RWPE1 (cell line): ENCODE data around the gene HOXD8.

ENCODE experiments used
- CTCF ChIA-PET: fragments of 350-600 bp; sonication (Branson Sonifier 250); formaldehyde crosslinking; extraction: SDS; loops from one replicate; lab custom pipeline; 2021; lab: Yijun Ruan, JAX
- POLR2A ChIA-PET: fragments of 400-600 bp; formaldehyde crosslinking; extraction: SDS; loops from one replicate; lab custom pipeline; 2020; ENCODE audit warnings: antibody characterized with exemption; ENCODE audit not compliant: low non-redundant PET; lab: Yijun Ruan, JAX
- DNase-seq: peaks from one replicate; pipeline ENCODE4 v3.0.0; 2012; ENCODE audit warnings: low spot score
- H3K27ac ChIP-seq: fragments of 450-650 bp; 2 replicates; pipeline ENCODE4 v1.5.1; 2017
- CTCF ChIP-seq: fragments of 450-650 bp; conservative IDR thresholded peaks from 2 replicates; pipeline ENCODE4 v1.5.1; 2017; ENCODE audit warnings: low read depth, mild to moderate bottlenecking

Gene HOXD8

GRCh38 chr2:176137906-176138305 lies 8.4 kb downstream of the HOXD8 start:
- ChIA-PET POLR2A (no interaction called here), CTCF (interaction anchor here (1.5 kb wide), 1 partner anchor 514 kb away, joined by 9 read pairs; no protein-coding TSS in a partner anchor)
- no peak for TF ChIP-seq CTCF
- H3K27ac ChIP-seq = no peak overlapping the region
- no peak for DNase-seq

- POLR2A ChIA-PET = no interaction called here
- no peak overlapping the region for H3K27ac ChIP-seq
- no peak for TF ChIP-seq CTCF
- no peak for DNase-seq
- CTCF ChIA-PET = interaction anchor here (0.7 kb wide), 1 partner anchor 9 kb away, joined by 5 read pairs; no protein-coding TSS in a partner anchor
Measured at GRCh38 chr2:176138526-176138922, 9.0 kb downstream of the HOXD8 start.

GRCh38 chr2:176138923-176139660 lies 9.6 kb downstream of the HOXD8 start:
- no peak overlapping the region for H3K27ac ChIP-seq
- no peak for DNase-seq
- CTCF ChIA-PET = interaction anchor here (0.6 to 2.9 kb wide), 5 partner anchors 9 to 675 kb away, joined by 3 to 20 read pairs (median 3); no protein-coding TSS in a partner anchor
- no peak for TF ChIP-seq CTCF
- POLR2A ChIA-PET = interaction anchor here (1.3 kb wide), 1 partner anchor 305 kb away, joined by 3 read pairs; no protein-coding TSS in a partner anchor

- POLR2A ChIA-PET = interaction anchor here (1.3 kb wide), 2 partner anchors 29 to 304 kb away, joined by 3 read pairs; no protein-coding TSS in a partner anchor
- CTCF ChIA-PET = interaction anchor here (0.6 to 3.0 kb wide), 43 partner anchors 9 to 674 kb away, joined by 3 to 38 read pairs (median 4); no protein-coding TSS in a partner anchor
- TF ChIP-seq CTCF = no peak
- DNase-seq = no peak
- peak overlapping the region; percentile 53 for H3K27ac ChIP-seq
Measured at GRCh38 chr2:176139661-176140512, 10.4 kb downstream of the HOXD8 start.

GRCh38 chr2:176140513-176141317 lies 11.2 kb downstream of the HOXD8 start:
- CTCF ChIA-PET = interaction anchor here (0.6 to 3.0 kb wide), 52 partner anchors 10 to 517 kb away, joined by 3 to 38 read pairs (median 4); no protein-coding TSS in a partner anchor
- DNase-seq = peak; percentile 83
- POLR2A ChIA-PET = interaction anchor here (1.3 kb wide), 2 partner anchors 28 to 303 kb away, joined by 3 read pairs; no protein-coding TSS in a partner anchor
- TF ChIP-seq CTCF = peak; percentile 95
- peak overlapping the region; percentile 53 for H3K27ac ChIP-seq
